Measurements from ENCODE around the gene DGKI. TPM values are rescaled to one million over a fixed set of nuclear protein-coding genes. Genes with fewer than 3 reads are reported as not detected.

Gene DGKI
- total and polyA plus RNA-seq, 2 experiments from 2014 or later = 0.16 to 1.0 TPM

- TF ChIP-seq ETS1 (IDR thresholded peaks at IDR 0.05) (no peak), CREB1 (CRISPR knock-in tag; IDR thresholded peaks at IDR 0.05; ENCODE audit: low read depth) (no peak), ZNF331 (CRISPR knock-in tag; IDR thresholded peaks at IDR 0.05; ENCODE audit: low read depth) (no peak), JUNB (IDR thresholded peaks at IDR 0.05; ENCODE audit: unreplicated experiment) (no peak), NANOG (IDR thresholded peaks at IDR 0.05; ENCODE audit: borderline replicate concordance) (no peak), REST (IDR thresholded peaks at IDR 0.05; ENCODE audit: unreplicated experiment) (no peak), CTCF (conservative IDR thresholded peaks at IDR 0.05; ENCODE audit: low read depth in 2 of 2) (no peak), ZNF462 (CRISPR knock-in tag; IDR thresholded peaks at IDR 0.05) (no peak), POLR2AphosphoS5 (IDR thresholded peaks at IDR 0.05; ENCODE audit: low read depth) (no peak)
- Histone ChIP-seq H3K9me2 (ENCODE audit: insufficient read depth) (peaks cover 24% of the 10 kb centered on the region), H3K27me3 (ENCODE audit: insufficient read depth) (no peaks in the 10 kb centered on the region), H3K36me3 (ENCODE audit: insufficient read depth) (no peaks in the 10 kb centered on the region), H3K27ac (ENCODE audit: low read depth) (no peak overlapping the region), H3K4me3 (no peak overlapping the region), H3K4me2 (no peak overlapping the region), H3K4me1 (ENCODE audit: insufficient read depth) (no peaks in the 10 kb centered on the region), H4K20me1 (replicated peaks; ENCODE audit: insufficient read depth) (no peaks in the 10 kb centered on the region), H3K79me2 (replicated peaks; ENCODE audit: insufficient read depth) (no peaks in the 10 kb centered on the region), H2AFZ (no peak overlapping the region), H3F3A (replicated peaks; ENCODE audit: low read depth) (no peaks in the 10 kb centered on the region)
- Mint-ChIP-seq H3K27ac (no peak overlapping the region), H3K4me1 (peaks cover 7% of the 10 kb centered on the region), H3K4me3 (no peak overlapping the region), H3K27me3 (ENCODE audit: insufficient read depth, low read depth, poor library complexity) (peaks cover 6% of the 10 kb centered on the region), H3K9me3 (no peaks in the 10 kb centered on the region; the same call in 2 of the 3 replicates), H3K36me3 (ENCODE audit: low read depth) (no peaks in the 10 kb centered on the region)
- DNase-seq (ENCODE audit: low spot score) = no peak
- no peak for ATAC-seq
These were observed 84.4 kb downstream of the DGKI start for GRCh38 chr7:137762334-137762733.

Data from GM23338 (cell line).